HG03060 (cell line): Measurements from ENCODE around the gene TANGO2.

Experiments used
- ATAC-seq: cut with Tn5 transposase; IDR thresholded peaks from one replicate; pipeline ENCODE4 v1.9.1; 2021; ENCODE audit warnings: low read depth, moderate number of reproducible peaks; ENCODE audit not compliant: unreplicated experiment

TANGO2 gene

GRCh38 chr22:20020533-20021195 is at the start of gene TANGO2:
TSS of gene TANGO2 (plus strand) at chr22:20021110. CDS start at chr22:20036799, 15,689 bp downstream.
- no peak for ATAC-seq

GRCh38 chr22:19971276-19972124 is 49.4 kb upstream of the TANGO2 start:
- no peak for ATAC-seq

DNA sequence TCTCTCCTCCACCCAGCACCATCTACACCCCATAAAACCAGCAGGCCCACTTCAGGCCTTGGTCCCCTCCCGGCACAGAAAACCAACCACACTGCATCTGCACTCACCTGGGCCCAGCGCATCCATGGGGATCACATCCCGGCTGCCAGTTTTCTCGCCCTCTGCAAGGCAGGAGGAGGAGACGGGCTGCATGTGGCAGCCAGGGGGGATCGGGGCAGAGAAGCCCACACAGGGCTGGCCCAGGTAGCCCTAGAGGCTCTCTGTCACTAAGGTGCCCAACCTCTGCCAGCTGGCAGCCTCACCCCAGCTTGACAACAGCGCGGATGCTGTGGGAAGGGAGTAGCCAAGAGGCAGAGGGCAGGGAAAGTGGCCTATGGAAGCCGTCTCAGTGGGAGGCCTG is 48.7 kb upstream of the TANGO2 start:
- ATAC-seq = no peak

- no peak for ATAC-seq
Observed at GRCh38 chr22:19972652-19973550, 48.0 kb upstream of the TANGO2 start.

DNA sequence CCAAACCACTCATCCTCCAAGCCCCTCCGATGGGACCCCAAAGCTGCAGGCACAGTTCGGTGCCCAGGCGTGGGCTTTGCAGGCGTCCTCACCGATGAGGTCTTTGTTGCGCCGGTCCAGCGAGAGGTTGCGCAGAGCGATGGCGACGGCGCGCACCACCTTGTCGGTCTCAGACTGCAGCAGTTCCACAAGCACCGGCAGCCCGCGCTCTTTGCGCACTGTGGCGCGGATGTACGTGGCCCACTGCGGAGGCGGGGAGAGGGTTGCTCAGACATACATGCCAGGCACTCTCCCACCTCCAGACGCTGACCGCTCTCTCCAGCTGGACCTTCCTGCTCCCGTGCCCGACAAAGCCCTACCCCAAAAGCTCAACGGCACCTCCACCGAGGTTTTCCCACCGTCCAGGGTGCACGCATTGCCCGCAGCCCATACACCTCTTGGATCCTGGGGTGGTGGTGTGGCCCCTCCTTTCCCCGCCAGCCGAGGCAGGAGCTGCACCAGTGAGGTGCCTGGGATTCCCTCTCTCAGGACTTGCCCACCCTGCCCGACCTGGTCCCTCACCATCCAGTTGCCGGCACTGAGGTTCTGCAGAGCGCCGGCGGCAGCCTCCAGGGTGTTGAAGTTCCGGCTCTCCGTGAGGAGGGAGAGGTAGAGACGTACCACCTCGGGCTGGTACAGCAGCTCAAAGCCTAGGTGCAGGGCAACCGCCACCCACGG is 47.2 kb upstream of the TANGO2 start:
- no peak for ATAC-seq

DNA sequence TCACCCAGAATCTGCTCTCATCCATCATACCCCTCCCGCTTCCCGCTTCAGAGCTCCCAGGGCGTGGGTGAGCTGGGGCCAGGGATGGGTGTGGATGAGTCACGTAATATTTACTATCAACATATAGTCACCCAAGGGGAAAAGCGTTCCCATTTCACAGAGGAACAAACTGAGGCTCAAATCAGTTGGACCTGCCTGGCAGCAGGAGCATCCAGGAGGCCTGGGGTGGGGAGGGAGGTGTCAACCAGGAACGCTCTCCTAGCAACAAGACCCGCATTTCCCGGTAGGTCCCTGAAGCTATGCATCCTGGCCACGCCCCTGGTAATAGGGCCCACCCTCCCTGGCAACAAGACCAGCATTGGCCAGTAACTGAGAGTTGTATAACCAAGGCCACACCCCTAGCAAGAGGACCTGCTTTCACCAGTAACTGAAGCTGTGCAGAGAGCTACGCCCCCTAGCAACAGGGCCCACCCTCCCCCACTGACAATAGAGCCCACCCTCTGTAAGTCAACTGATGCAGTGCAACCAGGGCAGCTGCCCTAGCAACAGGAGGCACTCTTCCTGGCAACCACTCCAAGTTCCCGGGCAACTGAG is 46.5 kb upstream of the TANGO2 start:
- ATAC-seq = no peak

- ATAC-seq = no peak
Observed at GRCh38 chr22:19974935-19975706, 45.8 kb upstream of the TANGO2 start.

DNA sequence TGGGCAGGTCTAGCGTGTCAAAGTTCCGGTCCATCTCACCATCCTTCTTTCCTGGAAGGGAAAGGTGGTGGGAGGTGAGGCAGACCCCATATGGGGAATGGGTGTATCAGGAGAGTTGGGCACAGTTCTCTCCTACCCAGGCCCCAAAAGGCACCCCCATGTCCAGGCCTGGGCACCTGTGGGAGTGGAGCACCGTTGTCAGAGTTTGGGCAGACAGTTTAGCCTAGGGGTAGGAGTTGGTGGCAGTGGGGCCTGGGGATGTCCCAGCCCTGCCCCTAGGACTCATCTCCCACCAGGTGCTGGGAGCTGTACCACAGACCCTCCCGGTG is 45.2 kb upstream of the TANGO2 start:
- no peak for ATAC-seq

- no peak for ATAC-seq
Observed at GRCh38 chr22:19976671-19977070, 44.2 kb upstream of the TANGO2 start.

GRCh38 chr22:19977296-19978243 is 43.3 kb upstream of the TANGO2 start:
- ATAC-seq = no peak

- no peak for ATAC-seq
Observed at GRCh38 chr22:19978748-19979147, 42.2 kb upstream of the TANGO2 start.

DNA sequence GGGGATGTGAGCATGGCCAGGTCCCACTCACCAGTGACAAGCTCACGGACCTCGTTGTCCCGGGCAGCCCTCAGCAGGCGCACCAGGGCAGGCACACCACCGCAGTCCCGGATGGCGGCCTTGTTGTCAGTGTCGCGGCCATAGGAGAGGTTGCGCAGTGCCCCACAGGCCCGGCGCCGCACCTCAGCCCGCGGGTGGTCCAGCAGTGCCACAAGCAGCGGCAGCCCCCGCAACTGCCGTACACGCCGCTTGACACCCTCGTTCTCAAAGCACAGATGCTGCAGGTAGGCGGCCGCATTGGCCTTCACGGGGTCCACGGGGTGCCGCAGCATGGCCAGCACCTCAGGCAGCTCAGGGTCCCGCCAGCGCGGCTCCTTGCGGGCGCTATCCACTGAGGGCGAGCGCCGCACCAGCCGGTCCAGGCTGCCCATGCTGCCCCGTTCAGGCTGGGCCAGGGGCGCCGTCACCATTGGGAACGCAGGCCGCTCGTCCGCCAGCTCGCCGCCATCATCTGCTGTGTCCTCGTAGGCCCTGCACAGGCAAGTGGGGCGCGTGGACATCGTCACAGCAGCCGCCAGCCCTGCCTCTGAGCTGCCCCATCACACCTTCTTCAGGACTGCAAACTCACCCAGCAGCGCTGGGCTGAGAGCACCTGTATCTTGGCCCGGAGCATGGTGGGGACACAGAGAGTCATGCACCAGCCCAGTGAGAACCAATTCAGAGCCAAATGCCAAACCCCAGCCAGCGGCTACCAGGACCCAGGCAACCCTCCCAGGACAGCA is 41.0 kb upstream of the TANGO2 start:
- no peak for ATAC-seq

DNA sequence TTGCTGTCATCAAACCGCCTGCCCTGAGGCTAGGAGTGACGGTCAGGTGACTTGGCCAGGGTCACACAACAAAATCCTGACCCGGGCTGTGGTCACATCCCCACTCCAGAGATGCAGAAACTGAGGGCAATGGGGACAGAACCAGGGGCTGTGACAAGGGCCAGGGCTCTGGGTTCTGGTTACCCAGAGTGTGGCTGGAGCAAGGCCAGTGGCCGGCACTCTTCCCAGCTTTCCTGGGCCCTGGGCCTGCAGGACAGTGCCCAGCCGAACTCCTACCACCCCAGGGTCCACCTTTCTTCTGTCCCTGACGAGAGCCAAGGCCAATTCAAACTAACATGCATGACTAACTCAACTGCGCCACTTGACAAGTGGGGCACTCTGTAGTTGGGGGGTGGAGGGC is 40.1 kb upstream of the TANGO2 start:
- ATAC-seq = no peak

- no peak for ATAC-seq
Observed at GRCh38 chr22:19981171-19981960, 39.5 kb upstream of the TANGO2 start.

DNA sequence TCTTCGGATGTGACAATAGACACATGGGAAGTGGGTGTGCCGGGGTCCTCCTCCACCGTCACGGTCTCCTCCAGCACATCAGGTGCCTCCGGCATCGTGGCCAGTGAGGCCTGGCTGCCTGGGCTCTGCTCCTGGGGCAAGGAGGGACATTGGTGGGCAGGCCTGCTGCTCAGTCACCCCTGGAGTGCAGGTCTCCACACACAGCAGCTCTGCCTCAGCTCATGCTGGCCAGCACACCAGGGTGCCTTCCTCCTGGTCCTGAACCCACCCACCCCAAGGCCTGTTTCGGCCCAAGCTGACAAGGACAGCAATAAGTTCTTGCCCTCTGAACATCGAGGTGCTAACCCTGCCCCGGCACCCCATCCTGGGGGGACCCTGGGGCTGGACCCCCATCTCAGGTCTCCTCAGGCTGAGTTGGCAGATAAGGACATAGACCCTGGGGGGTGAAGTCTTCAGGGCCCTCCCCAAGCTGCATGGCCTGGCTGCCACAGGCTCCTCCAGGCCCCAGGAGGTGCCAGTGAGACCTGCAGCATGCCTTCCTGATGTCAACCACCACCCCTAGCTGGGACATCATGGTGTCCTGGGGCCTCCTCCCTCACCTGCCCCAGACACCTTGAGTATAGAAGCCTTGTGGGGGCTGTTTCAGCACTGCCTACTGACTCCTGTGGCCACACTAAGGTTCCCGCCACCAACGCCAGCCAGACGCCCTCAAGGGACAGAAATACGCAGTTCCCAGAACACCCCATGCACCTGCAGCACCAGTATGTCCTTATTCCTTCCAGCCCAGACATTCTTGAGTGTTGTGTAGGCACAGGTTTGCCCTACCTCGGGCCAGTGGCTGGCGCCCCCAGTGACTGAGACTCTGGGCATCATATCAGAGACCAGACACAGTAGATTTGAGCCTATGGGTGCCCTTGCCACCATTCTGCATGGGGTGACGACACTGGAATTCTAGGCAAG is 38.7 kb upstream of the TANGO2 start:
- ATAC-seq = no peak
